HCT116 (cell line): ENCODE results near the gene SYTL4.

Source experiments
- ELF1 ChIP-seq: IDR thresholded peaks from 2 replicates; pipeline ENCODE4 v1.6.1; 2012; ENCODE audit warnings: low read depth, borderline replicate concordance
- POLR2A ChIP-seq: IDR thresholded peaks from 2 replicates; pipeline ENCODE4 v1.7.0; 2011; ENCODE audit warnings: borderline replicate concordance; ENCODE audit not compliant: insufficient read depth, insufficient read length; ENCODE audit errors: extremely low read depth
- POLR2AphosphoS5 ChIP-seq: IDR thresholded peaks from 2 replicates; pipeline ENCODE4 v1.6.1; 2011; ENCODE audit warnings: mild to moderate bottlenecking, low read depth, low read length, moderate library complexity
- TF ChIP-seq, protein P1 (sequence below), 3 experiments: fragments of 200-600 bp in 1 of 3; sonication (generic) in 1 of 3; IDR thresholded peaks in 2 of 3; conservative IDR thresholded peaks in 1 of 3; 2 replicates each; pipeline ENCODE4 v1.5.1; 2012 to 2017; ENCODE audit warnings: low read depth in 2 of 3, low read length in 2 of 3, antibody characterized with exemption in 1 of 3, borderline replicate concordance in 1 of 3, control low read depth in 1 of 3, mild to moderate bottlenecking in 1 of 3, mixed read lengths in 1 of 3, mixed run types in 1 of 3, moderate library complexity in 1 of 3; ENCODE audit not compliant: insufficient read depth in 1 of 3

DNA sequence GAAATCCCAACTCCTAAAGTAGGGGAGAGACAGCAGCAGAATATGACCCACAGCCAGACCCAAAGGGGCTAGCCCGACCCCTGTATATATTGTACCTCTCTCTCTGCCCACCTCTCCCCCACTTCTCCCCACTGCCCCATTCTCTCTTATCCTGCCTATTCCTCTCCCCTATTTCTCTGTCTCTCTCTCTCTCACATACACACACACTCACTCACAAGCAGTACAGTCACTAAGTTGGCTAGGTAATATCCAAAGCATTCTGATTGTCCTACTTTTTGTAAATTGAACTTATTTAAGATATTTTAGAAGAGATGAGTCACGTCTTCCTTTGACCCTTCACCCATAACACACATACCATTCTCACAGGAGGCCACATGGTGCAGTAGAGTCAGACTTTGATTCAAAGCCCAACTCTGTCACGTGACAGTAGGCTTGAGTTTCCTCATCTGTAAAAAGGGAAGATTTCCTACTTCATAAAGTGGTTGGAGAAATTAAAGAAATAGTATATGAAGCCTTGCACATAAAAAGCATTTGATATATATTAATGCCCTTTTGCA lies 58.4 kb downstream of the SYTL4 start:
- TF ChIP-seq POLR2AphosphoS5 = no peak
- TF ChIP-seq, protein P1, sequence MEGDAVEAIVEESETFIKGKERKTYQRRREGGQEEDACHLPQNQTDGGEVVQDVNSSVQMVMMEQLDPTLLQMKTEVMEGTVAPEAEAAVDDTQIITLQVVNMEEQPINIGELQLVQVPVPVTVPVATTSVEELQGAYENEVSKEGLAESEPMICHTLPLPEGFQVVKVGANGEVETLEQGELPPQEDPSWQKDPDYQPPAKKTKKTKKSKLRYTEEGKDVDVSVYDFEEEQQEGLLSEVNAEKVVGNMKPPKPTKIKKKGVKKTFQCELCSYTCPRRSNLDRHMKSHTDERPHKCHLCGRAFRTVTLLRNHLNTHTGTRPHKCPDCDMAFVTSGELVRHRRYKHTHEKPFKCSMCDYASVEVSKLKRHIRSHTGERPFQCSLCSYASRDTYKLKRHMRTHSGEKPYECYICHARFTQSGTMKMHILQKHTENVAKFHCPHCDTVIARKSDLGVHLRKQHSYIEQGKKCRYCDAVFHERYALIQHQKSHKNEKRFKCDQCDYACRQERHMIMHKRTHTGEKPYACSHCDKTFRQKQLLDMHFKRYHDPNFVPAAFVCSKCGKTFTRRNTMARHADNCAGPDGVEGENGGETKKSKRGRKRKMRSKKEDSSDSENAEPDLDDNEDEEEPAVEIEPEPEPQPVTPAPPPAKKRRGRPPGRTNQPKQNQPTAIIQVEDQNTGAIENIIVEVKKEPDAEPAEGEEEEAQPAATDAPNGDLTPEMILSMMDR (IDR thresholded peaks at IDR 0.05 in 2 of 3, conservative IDR thresholded peaks at IDR 0.05 in 1 of 3; ENCODE audit: borderline replicate concordance in 1 of 3, insufficient read depth in 1 of 3, low read depth in 2 of 3, low read length in 2 of 3) = no peak
- no peak for TF ChIP-seq POLR2A
- TF ChIP-seq ELF1 = no peak
